ENCODE measurements around the gene BRIP1.

BRIP1 gene

GRCh38 chr17:61662741-61663140 lies 200.6 kb downstream of the BRIP1 start:
- Mint-ChIP-seq H3K9me3 (peaks cover 7% of the 10 kb centered on the region), H3K4me1 (no peaks in the 10 kb centered on the region), H3K36me3 (ENCODE audit: low read depth) (no peaks in the 10 kb centered on the region), H3K27ac (no peak overlapping the region), H3K27me3 (ENCODE audit: low read depth, poor library complexity) (peaks cover 3% of the 10 kb centered on the region), H3K4me3 (no peak overlapping the region)
- TF ChIP-seq CTCF (IDR thresholded peaks at IDR 0.05), result no peak
- no peak for DNase-seq

- Mint-ChIP-seq H3K4me1 (no peaks in the 10 kb centered on the region), H3K27ac (no peak overlapping the region), H3K36me3 (ENCODE audit: low read depth) (no peaks in the 10 kb centered on the region), H3K4me3 (no peak overlapping the region), H3K9me3 (peaks cover 7% of the 10 kb centered on the region), H3K27me3 (ENCODE audit: low read depth, poor library complexity) (peaks cover 3% of the 10 kb centered on the region)
- no peak for DNase-seq
- no peak for TF ChIP-seq CTCF (IDR thresholded peaks at IDR 0.05)
Measured at GRCh38 chr17:61662186-61662585, 201.1 kb downstream of the BRIP1 start.

GRCh38 chr17:61660746-61661485 lies 202.4 kb downstream of the BRIP1 start:
- Mint-ChIP-seq H3K9me3 (peaks cover 7% of the 10 kb centered on the region), H3K4me1 (no peaks in the 10 kb centered on the region), H3K4me3 (no peak overlapping the region), H3K27ac (no peak overlapping the region), H3K27me3 (ENCODE audit: low read depth, poor library complexity) (peaks cover 3% of the 10 kb centered on the region), H3K36me3 (ENCODE audit: low read depth) (no peaks in the 10 kb centered on the region)
- DNase-seq, result no peak
- no peak for TF ChIP-seq CTCF (IDR thresholded peaks at IDR 0.05)

- H3K27me3 Mint-ChIP-seq (ENCODE audit: low read depth, poor library complexity), result peaks cover 3% of the 10 kb centered on the region
- H3K27ac Mint-ChIP-seq, result no peak overlapping the region
- H3K4me1 Mint-ChIP-seq, result no peaks in the 10 kb centered on the region
- H3K4me3 Mint-ChIP-seq, result no peak overlapping the region
- peaks cover under 1% of the 10 kb centered on the region for H3K9me3 Mint-ChIP-seq
- no peak for DNase-seq
- H3K36me3 Mint-ChIP-seq (ENCODE audit: low read depth), result no peaks in the 10 kb centered on the region
- TF ChIP-seq CTCF (IDR thresholded peaks at IDR 0.05), result no peak
Measured at GRCh38 chr17:61659437-61659836, 203.9 kb downstream of the BRIP1 start.

GRCh38 chr17:61658183-61658582 lies 205.1 kb downstream of the BRIP1 start:
- H3K4me3 Mint-ChIP-seq, result no peak overlapping the region
- H3K36me3 Mint-ChIP-seq (ENCODE audit: low read depth), result no peaks in the 10 kb centered on the region
- TF ChIP-seq CTCF (IDR thresholded peaks at IDR 0.05), result no peak
- H3K9me3 Mint-ChIP-seq, result peaks cover 4% of the 10 kb centered on the region
- H3K27ac Mint-ChIP-seq, result no peak overlapping the region
- H3K4me1 Mint-ChIP-seq, result no peaks in the 10 kb centered on the region
- DNase-seq, result no peak
- H3K27me3 Mint-ChIP-seq (ENCODE audit: low read depth, poor library complexity), result peaks cover 3% of the 10 kb centered on the region

- Mint-ChIP-seq H3K36me3 (ENCODE audit: low read depth) (no peaks in the 10 kb centered on the region), H3K4me1 (no peaks in the 10 kb centered on the region), H3K4me3 (no peak overlapping the region), H3K9me3 (peaks cover 12% of the 10 kb centered on the region), H3K27me3 (ENCODE audit: low read depth, poor library complexity) (no peaks in the 10 kb centered on the region), H3K27ac (no peak overlapping the region)
- no peak for TF ChIP-seq CTCF (IDR thresholded peaks at IDR 0.05)
- no peak for DNase-seq
Measured at GRCh38 chr17:61657338-61657737, 206.0 kb downstream of the BRIP1 start.

All from nephron progenitor cell (in vitro differentiated cells).